Measurements from ENCODE around the gene GPX2. TPM values are rescaled to one million over a fixed set of nuclear protein-coding genes. Genes with fewer than 3 reads are reported as not detected.

GPX2 gene
- total RNA-seq, 4 donors from 2014 or later = 1.9 to 37.6 (median 21.0) TPM

- TF ChIP-seq CTCF (IDR thresholded peaks at IDR 0.05) = no peak
- TF ChIP-seq POLR2A (IDR thresholded peaks at IDR 0.05) = no peak
- H3K4me3 ChIP-seq (ENCODE audit: low read depth, poor library complexity, severe bottlenecking) = no peak overlapping the region
- WGBS, 2 donors = 4 to 9% methylated on average over 15 of the region's 15 CpGs
- intact Hi-C loops (cut with DNase I; ENCODE audit: low total_unique reads) = no loop called here
- DNase-seq (ENCODE audit: low spot score in 2 of 2) = peak in 1 of 2 donors; percentile 76
Measured at GRCh38 chr14:64983439-64984310, 41.1 kb upstream of the GPX2 start.

- intact Hi-C loops (cut with DNase I; ENCODE audit: low total_unique reads) = loop anchor here (10.0 kb wide), 1 partner anchor 155 kb away; no protein-coding TSS in a partner anchor
- H3K4me3 ChIP-seq (ENCODE audit: low read depth, poor library complexity, severe bottlenecking) = no peak overlapping the region
- 86% methylated on average over 5 of the region's 5 CpGs for WGBS, 2 donors
- DNase-seq (ENCODE audit: low spot score in 2 of 2) = peak in 1 of 2 donors; percentile 50
- TF ChIP-seq CTCF (IDR thresholded peaks at IDR 0.05) (no peak), POLR2A (IDR thresholded peaks at IDR 0.05) (no peak)
Measured at GRCh38 chr14:64979336-64980074, 37.0 kb upstream of the GPX2 start.

- H3K4me3 ChIP-seq (ENCODE audit: low read depth, poor library complexity, severe bottlenecking) = no peak overlapping the region
- TF ChIP-seq CTCF (IDR thresholded peaks at IDR 0.05) (no peak), POLR2A (IDR thresholded peaks at IDR 0.05) (no peak)
- DNase-seq (ENCODE audit: low spot score in 2 of 2) = peak in 1 of 2 donors; percentile 45
- intact Hi-C loops (cut with DNase I; ENCODE audit: low total_unique reads) = loop anchor here (10.0 kb wide), 1 partner anchor 150 kb away; no protein-coding TSS in a partner anchor
- 69 to 80% methylated on average over 8 of the region's 8 CpGs for WGBS, 2 donors
Measured at GRCh38 chr14:64974563-64974962, 32.0 kb upstream of the GPX2 start.

GRCh38 chr14:64973826-64974225 lies 31.3 kb upstream of the GPX2 start:
- intact Hi-C loops (cut with DNase I; ENCODE audit: low total_unique reads) = loop anchor here (10.0 kb wide), 1 partner anchor 149 kb away; no protein-coding TSS in a partner anchor
- peak in 1 of 2 donors; percentile 53 for DNase-seq (ENCODE audit: low spot score in 2 of 2)
- TF ChIP-seq POLR2A (IDR thresholded peaks at IDR 0.05) = no peak
- no peak for TF ChIP-seq CTCF (IDR thresholded peaks at IDR 0.05)
- 95 to 96% methylated on average over 9 of the region's 9 CpGs for WGBS, 2 donors
- H3K4me3 ChIP-seq (ENCODE audit: low read depth, poor library complexity, severe bottlenecking) = no peak overlapping the region

- WGBS, 2 donors = 63 to 71% methylated on average over 8 of the region's 8 CpGs
- TF ChIP-seq POLR2A (IDR thresholded peaks at IDR 0.05) (no peak), CTCF (IDR thresholded peaks at IDR 0.05) (no peak)
- peak in 1 of 2 donors; percentile 31 for DNase-seq (ENCODE audit: low spot score in 2 of 2)
- intact Hi-C loops (cut with DNase I; ENCODE audit: low total_unique reads) = loop anchor here (10.0 kb wide), 1 partner anchor 148 kb away; no protein-coding TSS in a partner anchor
- no peak overlapping the region for H3K4me3 ChIP-seq (ENCODE audit: low read depth, poor library complexity, severe bottlenecking)
Measured at GRCh38 chr14:64973026-64973442, 30.5 kb upstream of the GPX2 start.
